Ecto neural progenitor cell (in vitro differentiated cells): ENCODE data around the gene TMEM272.

Experiments
- DNase-seq: peaks from one replicate; pipeline ENCODE4 v3.0.0-alpha.2; 2018; ENCODE audit warnings: low spot score

TMEM272 gene

DNA sequence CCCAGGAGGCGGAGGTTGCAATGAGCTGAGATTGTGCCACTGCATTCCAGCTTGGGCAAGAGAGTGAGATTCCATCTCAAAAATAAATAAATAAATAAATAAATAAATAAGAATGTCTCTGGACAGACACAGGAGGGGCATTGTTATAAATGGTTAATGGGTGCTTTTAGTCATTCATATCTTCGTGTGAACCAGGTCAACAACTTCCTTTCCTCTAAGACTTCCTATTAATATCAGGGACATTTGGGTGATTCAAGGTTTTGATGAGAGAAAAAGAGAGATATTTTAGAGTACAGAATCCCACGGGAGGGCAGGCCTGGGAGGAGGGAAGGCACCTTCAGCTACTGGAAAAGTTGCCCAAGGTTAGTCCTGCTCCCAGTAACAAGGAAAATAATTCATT, 64.9 kb downstream of the TMEM272 start:
- no peak for DNase-seq

GRCh38 chr13:51778392-51778791, 66.6 kb downstream of the TMEM272 start:
- DNase-seq: no peak

- DNase-seq: no peak
These were observed 67.1 kb downstream of the TMEM272 start for GRCh38 chr13:51777921-51778320.

GRCh38 chr13:51776179-51776578, 68.8 kb downstream of the TMEM272 start:
- DNase-seq: no peak

GRCh38 chr13:51773515-51773914, 71.5 kb downstream of the TMEM272 start:
- no peak for DNase-seq

- DNase-seq: no peak
These were observed 72.2 kb downstream of the TMEM272 start for GRCh38 chr13:51772781-51773180.

DNA sequence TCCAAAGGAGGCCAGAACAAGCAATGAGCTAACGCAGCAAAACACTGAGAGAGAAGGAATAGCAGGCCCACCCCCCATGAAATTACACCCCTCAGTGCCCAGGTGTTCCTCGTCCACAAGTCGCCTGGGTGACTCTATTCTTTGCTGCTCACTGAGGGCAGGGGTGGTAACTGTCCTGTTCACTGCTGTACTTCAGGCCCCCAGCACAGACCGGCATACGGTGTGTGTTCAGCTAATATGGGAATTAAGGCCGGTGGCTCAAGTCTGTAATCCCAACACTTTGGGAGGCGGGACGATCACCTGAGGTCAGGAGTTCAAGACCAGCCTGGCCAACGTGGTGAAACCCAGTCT, 72.9 kb downstream of the TMEM272 start:
- DNase-seq: no peak

- DNase-seq: no peak
These were observed 73.4 kb downstream of the TMEM272 start for GRCh38 chr13:51771418-51772104.

- no peak for DNase-seq
These were observed 74.1 kb downstream of the TMEM272 start for GRCh38 chr13:51770681-51771417.

GRCh38 chr13:51770160-51770559, 74.8 kb downstream of the TMEM272 start:
- no peak for DNase-seq

- no peak for DNase-seq
These were observed 75.4 kb downstream of the TMEM272 start for GRCh38 chr13:51769455-51770127.

GRCh38 chr13:51768976-51769375, 76.0 kb downstream of the TMEM272 start:
- no peak for DNase-seq

DNA sequence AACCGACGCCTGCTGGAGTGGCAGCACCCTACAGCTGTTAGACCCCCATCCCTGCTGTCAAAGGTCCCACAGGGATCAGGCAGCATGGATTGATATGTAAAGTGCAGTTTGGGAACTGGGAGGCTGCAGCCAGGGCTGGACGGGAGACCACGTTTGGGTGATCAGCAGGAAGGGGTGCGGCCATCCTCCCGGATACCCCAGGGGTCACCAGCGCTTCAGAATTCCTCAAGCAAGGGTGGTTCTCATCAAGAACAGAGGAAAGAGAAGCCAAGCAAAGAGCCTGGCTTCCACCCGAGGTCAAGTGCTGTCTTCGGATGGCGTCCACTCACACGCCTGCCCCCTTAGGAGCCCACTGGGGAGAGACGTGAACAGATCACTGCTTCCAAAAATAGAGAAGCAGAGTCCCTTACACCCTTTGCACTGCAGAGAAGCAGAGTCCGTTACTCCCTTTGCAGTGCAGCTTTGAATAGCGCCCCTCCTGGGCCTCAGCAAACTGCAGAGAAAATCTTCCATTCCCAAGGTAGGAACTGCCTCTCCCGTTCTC, 76.5 kb downstream of the TMEM272 start:
- DNase-seq: peak; percentile 69

DNA sequence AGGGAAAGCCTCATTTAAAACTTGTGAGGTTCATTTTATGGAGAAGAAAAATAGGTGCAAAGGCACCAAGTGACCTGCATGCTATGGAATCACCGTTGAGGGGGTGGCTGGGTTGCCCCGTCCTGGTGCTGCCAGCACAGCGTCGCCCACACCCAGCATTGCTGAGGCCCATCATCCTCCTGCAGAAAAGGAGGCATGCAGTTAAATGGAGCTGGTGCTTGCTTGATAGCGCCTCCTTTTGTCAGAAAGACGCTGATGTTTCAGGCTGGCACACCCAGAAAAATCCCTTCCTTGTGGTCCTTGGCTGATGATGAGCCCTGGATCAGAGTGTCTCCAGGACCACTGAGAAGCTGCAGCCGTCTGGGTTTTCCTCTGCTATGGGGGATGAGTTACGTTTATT, 77.9 kb downstream of the TMEM272 start:
- DNase-seq: no peak

GRCh38 chr13:51765142-51765515, 79.8 kb downstream of the TMEM272 start:
- DNase-seq: no peak

DNA sequence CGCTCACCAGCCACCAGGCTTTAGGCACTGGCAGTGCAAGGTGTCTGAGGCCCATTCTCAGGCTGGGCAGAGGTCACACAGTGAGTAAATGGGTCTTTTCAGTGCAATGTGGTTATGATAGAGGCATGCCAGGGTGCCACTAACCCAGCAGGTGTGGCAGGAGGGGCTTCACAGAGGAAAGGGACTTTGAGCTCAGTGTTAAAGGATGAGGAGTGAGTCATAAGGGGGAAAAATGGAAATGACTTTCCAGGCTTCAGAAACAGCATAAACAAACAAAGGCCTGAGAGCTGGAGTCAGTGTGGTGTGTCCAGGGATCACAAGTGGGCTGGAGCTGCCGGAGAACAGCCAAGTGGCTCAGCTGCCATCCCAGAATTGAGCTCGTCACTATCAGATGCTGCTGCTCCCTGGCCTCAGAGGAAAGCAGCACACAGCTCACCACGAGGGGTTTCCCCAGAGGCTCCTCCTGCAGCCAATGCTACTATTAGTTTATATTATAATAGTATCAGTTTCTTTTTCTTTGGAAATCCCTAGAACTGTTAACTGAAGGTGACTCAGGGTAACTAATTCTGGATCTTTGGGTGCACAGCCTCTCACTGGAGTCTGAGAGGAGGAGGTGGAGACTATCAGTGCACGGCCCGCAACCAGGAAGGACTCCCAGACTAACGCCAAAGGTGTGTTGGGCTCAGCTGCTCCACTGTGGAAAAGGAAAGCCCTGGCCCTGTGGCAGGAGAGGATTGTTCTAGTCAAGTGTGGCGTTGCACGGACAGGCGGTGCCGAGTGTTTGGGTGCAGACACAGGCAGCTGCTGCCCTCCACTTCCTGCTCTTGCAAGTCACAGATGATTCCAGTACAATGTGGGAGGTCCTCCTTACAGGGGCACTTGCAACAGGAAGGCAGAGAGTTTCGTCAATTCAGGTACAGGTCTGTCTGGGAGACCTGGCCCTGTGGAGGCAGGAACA, 80.5 kb downstream of the TMEM272 start:
- DNase-seq: no peak

GRCh38 chr13:51763486-51763885, 81.5 kb downstream of the TMEM272 start:
- no peak for DNase-seq
